HG02973 (cell line): ENCODE results near the gene TIAM2.
"Not testable (repeated sequence)": the region's sequence is repeated elsewhere in the genome, so short reads cannot be mapped to it uniquely, and the experiment has no call there.

Source experiments
- ATAC-seq: cut with Tn5 transposase; IDR thresholded peaks from one replicate; pipeline ENCODE4 v1.9.1; 2021; ENCODE audit warnings: moderate library complexity; ENCODE audit not compliant: unreplicated experiment

Gene TIAM2

DNA sequence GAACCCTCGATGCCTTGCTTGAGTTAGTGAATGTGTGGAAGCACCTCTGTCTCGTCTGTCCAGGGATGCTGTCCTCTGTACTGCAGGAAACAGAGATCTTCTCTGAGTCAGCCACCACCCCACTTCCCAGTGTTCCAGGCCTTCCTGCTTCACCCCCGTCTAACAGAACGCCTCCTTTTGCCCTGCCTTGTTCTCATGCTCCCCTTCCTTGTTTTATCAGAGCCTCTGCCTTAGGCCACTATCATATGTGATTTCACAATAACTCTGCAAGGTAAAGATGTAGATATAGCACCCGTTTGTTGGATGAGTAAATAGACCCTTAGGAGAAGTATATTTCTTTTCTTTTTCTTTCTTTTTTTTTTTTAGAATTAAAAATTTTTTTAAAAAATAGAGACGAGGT is 162.0 kb downstream of the TIAM2 start:
- ATAC-seq = no peak

DNA sequence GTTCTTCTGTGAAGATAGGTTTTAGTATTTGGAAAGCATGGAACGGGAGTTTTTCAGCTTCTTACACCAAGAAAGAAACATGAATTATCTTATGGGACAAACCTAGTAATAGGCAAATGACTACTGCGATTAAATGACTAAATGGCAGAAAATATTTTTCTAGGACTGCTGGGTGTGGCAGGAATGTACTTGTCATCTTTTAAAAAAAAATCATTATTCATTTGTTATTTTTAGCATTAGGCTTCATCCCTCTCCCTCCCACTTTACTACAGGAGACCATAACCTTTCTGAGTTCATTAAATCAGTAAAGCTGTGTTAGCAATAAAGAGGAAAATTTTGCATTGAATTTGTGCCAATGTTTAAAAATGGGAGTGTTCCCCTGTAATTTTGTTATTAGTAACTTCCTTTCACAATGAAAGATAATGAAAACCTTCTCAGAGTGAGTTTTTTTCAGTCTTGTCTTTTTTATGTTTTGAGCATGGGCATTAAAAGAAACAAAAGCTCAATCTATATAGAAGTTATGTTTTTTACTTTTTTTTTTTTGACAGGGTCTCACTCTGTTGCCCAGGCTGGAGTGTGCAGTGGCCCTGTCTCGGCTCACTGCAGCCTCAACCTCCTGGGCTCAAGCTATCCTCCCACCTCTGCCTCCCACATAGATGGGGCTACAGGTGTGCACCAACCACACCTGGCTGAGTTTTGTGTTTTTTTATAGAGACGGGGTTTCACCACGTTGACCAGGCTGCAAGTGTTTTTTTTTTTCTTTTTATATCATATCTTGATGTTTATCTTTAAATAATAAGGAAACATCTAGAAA is 163.1 kb downstream of the TIAM2 start:
- ATAC-seq = no peak

DNA sequence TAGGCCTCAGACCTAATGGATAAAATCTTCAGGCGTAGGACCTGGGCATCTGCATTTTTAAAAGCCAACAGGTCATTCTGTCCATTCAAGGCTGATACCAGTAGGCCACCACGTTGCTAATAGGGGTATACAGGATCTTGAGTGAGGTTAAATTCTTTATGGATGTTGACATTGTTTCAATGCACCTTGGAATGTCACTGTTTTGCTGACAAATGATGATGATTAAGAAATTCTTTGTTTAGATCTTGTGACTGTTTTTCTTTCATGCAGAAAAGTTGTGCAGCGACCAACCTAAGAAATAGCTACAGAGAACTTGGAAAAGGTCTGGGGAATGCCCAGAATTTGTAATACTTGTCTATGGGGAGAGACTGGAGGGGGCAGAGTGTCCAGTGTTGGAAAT is 167.6 kb downstream of the TIAM2 start:
- no peak for ATAC-seq

DNA sequence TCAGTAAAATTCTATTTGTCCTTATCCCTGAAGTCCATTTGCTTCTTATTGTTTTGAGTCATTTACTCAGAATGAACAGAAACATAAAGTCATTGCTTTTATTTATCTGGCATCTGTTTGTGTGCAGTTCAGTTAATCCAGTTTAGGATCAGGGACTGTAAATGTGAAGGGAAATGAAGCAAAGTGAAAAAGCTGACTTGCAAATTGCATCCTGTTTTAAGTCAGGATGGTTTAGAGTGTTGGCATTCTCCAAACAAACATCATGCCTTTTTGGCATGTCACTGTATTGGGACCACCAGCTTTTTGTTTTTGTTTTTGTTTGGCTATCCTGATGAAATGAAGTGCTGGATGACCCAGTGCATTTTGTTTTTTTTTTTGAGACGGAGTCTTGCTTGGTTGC is 168.5 kb downstream of the TIAM2 start:
- no peak for ATAC-seq

DNA sequence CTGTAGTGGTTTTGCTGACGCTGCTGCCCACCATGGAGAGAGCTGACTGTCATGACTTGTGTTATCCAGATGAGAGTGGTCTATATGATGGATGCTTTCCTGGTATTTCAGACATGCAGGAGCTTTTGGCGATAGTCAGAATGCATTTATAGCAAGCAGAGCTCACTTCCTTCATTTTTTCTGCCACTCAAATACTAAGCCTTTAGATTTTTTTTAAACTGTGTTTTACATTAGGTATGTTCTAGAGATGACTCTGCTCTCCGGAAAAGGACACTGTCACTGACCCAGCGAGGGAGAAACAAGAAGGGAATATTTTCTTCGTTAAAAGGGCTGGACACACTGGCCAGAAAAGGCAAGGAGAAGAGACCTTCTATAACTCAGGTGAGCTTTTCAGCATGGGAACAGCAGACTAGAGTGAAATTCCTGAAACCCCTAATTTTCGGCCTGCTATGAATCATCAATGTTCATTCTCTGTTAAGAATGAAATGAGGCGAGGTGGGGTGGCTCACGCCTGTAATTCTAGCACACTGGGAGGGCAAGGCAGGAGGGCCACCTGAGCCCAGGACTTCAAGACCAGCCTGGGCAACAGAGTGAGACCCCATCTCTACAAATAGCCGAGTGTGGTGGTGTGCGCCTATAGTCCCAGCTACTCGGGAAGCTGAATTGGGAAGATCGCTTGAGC is 170.1 kb downstream of the TIAM2 start:
- no peak for ATAC-seq

DNA sequence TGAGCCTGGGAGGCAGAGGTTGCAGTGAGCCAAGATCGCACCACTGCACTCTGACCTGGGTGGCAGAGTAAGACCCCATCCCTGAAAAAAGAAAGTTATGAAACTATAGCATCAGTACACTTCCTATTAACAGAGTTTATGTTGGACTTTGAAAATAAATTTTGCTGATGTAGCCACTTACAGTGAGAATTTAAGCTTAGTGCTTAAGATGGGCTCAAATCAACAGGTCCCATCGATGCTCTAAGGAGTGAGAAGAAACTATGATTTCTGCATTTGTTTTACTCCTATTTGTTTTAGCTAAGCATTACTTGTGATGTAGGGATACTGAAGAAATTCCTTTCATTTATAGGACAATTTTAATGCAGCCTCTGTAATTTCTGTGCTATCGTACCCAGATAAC is 175.4 kb downstream of the TIAM2 start:
- ATAC-seq = no peak

DNA sequence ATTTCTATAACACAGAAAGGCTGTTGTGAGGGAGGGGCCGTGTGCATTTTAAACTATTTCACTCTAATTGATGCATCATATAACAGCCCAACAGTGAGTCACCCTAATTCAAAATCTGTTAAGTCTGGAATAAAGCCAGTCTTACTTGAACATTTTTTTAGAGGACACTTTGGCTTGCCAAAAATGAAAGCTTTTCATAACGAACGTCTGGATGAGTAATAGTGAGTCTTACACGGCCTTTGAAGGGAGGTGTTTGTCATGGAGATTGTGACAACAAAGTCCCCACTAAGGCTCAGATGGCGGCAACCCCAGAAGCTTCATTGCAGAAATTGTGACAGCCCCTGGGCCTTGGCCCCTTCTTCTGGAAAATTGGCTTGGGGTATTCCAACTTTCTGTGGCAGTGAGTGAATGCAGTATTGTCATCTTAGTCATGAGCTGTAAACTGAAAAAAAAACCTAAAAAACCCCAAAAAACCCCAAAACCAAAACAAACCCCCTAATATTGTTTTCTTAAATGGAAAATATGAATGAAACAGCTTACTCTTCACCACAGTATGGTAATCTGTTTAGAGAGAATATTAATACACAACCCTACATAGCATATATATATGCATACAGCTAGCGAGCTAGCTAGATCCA is 176.1 kb downstream of the TIAM2 start:
- ATAC-seq = peak; percentile 87

DNA sequence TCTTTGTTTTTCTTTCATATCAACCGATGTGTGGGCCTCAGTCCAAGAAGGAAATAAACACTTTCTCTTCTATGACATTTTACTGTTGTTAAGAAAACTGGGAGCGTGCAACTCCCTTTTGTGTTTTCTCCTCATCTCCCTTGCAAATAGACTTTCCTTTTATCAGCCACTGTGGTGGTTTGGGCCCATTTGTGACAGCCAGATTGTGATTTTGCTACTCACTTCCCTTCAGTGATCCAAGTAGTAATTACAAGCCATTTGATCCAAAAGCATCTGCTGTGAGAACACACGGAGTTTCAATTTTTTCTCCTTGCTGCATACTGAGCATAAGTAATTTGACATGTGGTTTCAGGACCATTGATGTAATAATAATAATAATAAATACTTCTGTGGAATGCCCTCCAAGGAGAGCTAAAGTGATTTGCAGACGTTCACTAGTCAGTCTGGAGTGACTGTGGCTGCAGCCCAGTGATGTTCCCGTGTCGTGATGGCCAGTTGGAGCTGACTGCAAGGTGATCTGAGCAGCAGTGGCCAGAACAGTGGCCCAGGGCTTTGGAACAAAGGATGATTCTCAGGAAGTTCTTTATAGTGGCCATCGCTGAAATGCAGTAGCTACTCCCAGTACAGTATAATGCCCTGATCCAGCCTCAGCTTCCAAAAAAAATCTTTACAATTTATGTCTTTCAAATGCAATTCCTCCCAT is 176.8 kb downstream of the TIAM2 start:
- ATAC-seq = peak; percentile 1

DNA sequence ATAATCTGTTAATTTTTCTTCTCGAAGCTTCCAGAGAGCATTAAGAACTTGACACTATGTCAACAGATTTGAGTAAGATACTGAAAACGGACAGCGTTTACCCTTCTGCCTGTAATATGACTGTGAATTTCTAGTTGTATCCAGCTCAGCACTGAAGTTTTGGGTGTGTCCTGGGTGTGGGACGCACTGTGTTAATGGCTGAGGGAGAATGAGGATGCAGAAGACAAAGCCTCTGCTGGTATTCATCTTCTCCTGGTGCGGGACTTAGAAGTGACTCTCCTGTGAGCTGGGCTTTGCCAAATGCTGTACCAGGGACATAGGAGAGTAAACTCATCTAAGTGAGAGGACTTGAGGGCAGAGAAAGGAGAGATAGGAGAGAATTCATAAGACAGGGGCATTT is 178.4 kb downstream of the TIAM2 start:
- no peak for ATAC-seq

DNA sequence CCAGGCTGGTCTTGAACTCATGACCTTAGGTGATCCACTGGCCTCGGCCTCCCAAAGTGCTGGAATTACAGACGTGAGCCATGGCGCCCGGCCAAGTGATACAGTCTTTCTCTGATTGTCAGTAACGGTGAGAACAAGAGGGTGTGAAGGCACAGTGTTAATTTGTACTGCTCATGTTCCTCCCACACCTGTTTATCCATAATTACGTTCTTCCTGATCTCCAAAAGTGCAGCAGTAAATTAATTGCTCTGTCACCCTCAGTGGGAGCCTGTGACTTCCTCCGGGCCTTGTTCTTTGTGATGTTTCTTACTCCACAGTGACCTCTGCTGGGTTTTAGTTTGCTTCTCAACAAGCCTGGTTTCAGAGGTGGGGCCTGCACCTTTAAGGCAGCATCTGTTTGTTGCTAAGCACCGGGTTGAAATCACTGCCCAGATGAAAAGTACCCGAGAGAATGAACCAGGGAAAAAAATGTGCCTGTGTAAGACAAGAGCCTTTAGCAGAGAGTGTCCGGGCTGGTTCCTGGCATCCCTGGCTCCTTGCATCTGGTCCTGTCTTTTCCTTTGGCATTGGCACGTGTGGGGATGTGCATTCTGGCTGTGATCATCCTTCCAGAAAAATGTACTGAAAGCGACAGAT is 179.6 kb downstream of the TIAM2 start:
- peak; percentile 58 for ATAC-seq

DNA sequence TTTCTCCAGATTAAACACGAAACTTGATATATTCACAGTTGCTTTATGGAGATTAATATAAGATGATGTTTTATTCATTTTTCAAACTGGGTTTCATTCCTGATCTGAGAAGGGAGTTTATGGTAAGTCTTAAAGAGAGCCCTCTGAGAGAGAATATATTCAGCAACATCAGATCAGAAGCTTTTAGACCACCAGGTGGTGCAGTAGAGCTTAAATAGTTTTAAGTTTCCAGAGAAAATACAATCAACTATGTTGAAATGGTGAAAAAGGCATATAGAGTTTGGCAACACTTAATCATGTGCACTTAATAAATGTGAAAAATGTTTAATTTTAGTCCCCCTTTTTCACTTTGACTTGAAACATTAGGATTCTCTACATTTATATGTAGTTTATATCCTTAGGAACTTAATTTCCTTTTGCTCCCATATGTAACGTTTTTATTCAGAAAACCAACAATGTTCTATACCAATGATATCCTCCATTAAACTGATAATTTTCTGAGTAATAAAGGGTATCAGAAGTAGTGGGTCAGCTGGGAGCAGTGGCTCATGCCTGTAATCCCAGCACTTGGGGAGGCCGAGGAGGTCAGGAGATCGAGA is 182.3 kb downstream of the TIAM2 start:
- no peak for ATAC-seq

DNA sequence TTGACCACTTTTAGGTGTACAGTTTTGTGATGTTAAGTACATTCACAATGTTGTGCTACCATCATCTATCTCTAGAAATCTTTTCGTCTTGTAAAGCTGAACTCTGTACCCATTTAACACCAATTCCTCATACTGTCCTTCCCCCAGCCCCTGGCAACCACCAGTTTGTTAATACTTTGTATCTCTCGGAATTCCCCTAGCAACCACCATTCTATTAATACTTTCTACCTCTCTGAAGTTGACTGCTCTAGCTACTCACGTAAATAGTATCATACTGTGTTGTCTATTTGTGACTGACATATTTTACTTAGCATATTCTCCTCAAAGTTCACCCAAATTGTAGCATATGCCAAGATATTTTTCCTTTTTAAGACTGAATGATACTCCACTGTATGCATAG is 186.4 kb downstream of the TIAM2 start:
- peak; percentile 73 for ATAC-seq

DNA sequence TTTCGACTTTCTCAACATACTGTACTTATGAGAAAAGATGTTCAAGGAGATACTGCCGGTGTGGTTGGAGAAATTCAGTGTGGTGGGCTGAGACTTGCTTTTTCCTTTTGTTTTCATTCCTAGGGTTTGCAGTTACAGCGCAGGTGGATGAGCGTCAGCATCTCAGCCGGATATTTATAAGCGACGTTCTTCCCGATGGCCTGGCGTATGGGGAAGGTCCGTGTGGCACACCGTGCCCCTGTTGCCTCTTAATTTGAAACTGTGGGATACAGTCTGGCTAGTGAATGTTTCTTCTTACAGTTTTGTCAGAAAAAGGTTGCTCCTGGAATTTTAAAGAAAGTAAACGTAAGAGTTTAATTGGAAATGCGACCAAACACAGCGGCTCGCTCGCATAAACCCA is 187.0 kb downstream of the TIAM2 start:
- no peak for ATAC-seq

DNA sequence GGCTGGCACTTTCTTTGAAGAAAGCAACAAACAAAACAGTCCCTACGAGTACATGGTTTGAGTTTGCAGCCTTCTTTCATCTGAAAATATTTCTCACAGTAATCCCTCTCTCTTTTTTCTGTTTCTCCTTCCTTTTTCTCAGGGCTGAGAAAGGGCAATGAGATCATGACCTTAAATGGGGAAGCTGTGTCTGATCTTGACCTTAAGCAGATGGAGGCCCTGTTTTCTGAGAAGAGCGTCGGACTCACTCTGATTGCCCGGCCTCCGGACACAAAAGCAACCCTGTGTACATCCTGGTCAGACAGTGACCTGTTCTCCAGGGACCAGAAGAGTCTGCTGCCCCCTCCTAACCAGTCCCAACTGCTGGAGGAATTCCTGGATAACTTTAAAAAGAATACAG is 188.0 kb downstream of the TIAM2 start:
- ATAC-seq = no peak

DNA sequence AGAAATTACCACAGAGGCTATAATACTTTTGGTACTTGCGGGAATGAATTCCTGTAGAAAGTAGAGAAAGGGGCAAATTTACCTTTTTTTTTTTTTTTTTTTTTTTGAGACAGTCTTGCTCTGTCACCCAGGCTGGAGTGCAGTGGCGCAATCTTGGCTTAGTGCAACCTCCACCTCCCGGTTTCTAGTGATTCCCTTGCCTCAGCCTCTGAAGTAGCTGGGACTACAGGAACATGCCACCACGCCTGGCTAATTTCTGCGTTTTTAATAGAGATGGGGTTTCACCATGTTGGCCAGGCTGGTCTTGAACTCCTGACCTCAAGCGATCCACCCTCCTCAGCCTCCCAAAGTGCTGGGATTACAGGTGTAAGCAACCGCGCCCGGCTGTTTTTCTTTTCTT is 189.9 kb downstream of the TIAM2 start:
- ATAC-seq = not testable (repeated sequence)

DNA sequence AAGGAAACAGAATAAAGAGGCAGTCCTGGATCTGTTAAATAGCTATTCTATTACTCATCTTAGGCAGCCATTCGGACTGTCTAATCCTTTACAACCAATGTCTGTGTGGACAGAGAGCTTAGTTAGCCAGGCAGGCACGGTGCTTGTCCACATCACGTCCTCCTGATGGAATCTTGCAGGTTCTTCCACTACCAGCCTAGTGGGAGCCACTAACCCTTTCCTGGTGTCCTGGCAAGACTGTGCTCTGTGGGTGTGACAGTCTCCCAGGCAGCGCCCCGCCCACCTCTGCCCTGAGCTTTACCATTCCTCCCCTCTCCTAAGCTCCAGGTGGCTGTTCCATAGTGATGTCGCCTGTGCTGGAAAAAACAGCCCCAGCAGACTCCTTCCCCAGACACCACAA is 190.4 kb downstream of the TIAM2 start:
- no peak for ATAC-seq

DNA sequence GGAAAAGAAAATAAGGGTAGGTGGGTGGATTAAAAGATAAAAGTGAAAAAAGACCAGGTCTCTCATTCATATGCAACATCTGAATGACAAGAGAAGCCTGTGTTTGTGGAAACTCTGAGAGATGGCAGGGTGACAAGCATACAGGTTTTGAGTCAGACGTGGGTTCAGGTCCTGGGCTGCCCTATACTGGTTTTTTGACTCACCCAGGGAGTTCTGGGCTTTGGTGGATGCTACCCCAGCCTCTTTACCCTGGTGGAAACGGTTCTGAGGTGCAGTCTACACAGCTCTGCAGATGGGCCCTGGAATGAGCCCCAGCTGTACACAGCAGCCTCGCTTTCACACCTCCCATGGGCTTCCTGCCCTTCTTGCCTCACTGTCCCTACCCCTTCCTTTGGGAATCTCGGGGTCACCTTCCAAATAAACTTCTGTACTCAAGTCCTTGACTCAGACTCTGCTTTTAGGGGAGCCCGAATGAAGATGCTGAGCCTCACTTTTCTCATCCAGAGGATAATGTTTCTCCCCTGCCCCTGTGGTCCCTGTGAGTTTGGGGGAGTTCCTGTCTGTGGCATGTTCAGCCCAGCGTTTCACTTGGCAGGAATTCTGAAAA is 191.0 kb downstream of the TIAM2 start:
- no peak for ATAC-seq

DNA sequence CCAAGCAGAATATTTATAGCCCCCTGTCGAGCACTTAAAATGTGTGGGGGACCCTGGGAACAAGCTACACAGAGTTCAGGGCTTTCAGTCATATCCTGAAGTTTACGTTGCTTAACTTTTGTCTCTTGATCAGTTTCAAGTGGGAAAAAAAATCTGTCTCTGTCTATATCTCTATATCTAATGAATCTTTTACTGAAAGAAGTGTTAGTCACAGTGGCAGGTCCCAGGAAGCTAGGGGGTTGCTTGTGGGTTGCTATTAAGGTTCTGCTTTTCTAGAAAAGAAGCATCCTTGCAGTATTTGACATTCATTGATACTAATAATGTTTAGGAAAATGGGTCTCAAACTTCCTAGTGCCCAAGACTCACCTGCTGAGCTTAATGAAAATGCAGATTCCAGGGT is 192.0 kb downstream of the TIAM2 start:
- ATAC-seq = no peak

DNA sequence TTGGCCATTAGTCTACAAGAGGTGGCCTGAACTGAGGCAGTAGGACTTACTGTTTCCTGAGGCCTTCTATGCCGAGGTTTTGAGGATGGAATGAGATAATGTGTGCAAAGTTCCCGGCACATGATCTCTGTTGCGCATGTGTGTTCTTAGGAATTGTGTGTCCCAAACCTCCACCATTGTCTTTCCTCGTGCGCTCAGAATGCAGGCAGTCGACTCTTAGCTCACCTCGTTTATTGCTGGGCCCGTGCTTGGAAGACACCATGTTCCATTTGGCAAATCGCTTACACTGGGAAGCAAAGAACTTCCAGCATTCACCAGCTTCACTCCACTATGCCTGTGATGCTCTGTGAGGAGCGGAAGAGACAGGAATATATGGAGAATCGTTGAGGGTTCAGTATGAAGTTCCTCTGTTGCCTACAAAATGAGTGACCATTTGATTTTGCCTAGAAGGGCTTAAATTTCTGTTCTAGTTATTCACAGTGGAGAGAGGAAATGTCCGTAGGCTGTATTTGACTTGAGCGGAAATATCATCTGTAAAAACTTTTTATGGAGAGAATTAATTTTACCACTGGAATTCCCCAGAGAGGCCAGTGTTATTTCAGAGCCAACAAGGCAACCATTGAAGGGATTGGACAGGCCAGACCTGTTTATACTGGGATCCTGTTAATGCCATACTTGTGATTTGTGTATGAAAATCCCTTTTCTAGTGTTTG is 193.0 kb downstream of the TIAM2 start:
- ATAC-seq = no peak
